ENCODE data around the gene P4HA3.
"Not testable (repeated sequence)": the region's sequence is repeated elsewhere in the genome, so short reads cannot be mapped to it uniquely, and the experiment has no call there.

P4HA3 gene

DNA sequence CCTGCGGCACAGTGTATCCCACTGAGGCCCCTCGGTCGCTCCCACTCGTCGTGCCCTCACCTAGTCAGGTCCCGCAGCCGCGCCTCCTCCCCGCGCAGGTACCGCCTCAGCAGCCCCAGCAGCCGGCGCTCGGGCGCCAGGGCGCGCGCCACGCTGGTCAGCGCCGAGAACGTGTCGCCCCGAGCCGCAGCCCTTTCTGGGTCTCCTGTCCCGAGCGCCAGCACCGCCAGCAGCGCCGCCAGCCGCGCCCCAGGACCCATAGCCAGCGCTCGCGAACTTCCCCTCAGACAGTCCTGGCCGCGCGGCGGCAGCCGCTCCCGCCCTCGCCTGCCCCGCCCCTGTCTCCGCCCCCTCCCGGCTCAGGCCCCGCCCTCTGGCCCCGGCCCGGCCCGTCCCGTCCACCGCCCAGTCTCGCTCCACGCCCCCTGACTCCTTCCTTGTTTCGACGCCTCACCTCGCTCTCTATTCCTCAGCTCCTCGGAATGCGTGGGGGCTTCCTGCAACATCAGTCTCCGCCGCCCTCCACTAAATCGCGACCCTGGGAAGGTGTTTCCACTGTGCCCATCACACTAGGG is at the start of gene P4HA3:
TSS of gene P4HA3 (minus strand) at position 289 of the 575 bp plus-strand sequence. CDS start at position 260, 29 bp downstream.
- no peak for DNase-seq (ENCODE audit: low read depth in 2 of 2)

DNA sequence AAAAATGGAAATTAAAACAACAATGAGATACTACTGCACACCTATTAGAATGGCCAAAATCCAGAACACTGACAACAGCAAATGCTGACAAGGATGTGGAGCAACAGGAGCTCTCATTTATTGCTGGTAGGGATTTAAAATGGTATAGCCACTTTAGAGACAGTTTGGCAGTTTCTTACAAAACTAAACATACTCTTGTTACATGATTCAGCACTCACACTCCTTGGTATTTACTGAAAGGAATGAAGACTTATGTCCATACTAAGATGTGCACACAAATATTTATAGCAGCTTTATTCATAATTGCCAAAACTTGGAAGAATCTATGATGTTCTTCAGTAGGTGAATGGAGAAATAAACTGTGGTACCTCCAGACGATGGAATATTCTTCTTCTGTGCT is 46.0 kb upstream of the P4HA3 start:
- no peak for DNase-seq (ENCODE audit: low read depth in 2 of 2)

GRCh38 chr11:74355626-74356025 is 44.2 kb upstream of the P4HA3 start:
- no peak for DNase-seq (ENCODE audit: low read depth in 2 of 2)

DNA sequence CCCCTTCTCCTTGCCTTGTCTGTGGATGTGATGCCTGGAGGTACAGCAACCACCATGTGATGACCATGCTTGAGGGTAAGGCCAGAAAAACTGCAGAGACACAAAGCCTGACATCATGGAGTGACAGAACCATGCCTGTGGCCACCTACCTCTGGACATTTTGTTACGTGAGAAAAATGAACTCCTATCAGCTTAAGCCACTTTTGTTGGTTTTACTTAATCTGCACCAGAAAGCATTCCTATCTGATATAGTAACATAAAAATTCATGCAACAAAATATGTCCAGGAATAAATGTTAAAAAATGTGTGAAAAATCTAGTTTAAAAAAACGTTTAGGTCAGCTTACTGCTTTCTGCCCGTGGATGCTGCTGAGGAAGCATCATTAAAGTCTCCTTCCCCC is 42.6 kb upstream of the P4HA3 start:
- DNase-seq (ENCODE audit: low read depth in 2 of 2), result no peak

DNA sequence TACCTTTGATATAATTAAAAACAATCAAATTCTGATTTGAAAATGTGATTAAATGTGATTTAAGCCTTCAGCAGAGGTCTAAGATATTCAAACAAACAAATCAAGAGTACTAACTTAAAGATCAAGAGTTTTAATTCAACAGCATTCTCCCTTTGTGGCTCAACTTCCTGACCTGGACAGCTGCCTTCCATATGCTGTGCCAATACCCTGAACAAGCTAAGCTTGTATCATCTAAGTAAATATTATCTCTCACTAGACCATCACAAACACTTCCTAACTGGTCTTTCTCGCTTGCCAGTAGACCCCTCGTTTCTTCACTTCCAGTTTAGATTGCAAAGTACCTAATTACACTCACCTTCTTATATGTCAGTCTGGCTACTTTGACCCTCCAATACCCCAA is 35.9 kb upstream of the P4HA3 start:
- DNase-seq (ENCODE audit: low read depth in 2 of 2), result no peak

- no peak for DNase-seq (ENCODE audit: low read depth in 2 of 2)
Observed at GRCh38 chr11:74345420-74345819, 34.0 kb upstream of the P4HA3 start.

DNA sequence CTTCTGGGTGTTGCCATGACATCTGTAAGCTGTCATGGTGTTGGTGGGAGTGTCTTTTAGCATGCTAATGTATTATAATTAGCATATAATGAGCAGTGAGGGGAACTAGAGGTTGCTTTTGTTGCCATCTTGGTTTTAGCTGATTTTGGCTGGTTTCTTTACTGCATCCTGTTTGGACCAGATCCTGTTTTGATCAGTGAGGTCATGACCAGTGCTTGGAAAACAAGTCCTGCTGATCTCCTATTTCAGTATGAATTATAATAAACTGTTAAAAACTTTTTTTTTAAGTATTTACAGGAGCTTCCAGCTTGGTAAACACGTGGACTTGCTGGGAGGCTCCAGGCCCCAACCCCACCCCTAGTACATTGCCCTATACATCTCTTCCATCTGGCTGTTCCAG is 30.5 kb upstream of the P4HA3 start:
- DNase-seq (ENCODE audit: low read depth in 2 of 2), result no peak

DNA sequence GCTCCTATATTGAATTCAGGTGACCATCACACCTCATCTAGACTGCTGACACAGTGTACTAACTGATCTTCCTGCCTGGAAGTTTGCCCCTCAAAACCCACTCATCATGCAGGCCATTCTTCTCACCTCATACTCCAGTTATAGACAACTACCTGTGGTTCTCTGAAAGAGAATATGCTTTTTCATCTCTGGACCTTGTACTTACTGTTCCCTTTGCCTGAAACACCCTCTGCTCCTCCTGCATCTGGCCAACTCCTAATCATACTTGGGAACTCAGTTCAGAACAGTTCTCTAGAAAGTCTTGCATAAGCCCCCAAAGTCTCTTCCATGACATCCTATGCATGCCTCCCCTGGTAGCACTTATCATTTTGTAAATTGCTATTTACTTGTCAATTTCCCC is 28.2 kb upstream of the P4HA3 start:
- DNase-seq (ENCODE audit: low read depth in 2 of 2), result no peak

DNA sequence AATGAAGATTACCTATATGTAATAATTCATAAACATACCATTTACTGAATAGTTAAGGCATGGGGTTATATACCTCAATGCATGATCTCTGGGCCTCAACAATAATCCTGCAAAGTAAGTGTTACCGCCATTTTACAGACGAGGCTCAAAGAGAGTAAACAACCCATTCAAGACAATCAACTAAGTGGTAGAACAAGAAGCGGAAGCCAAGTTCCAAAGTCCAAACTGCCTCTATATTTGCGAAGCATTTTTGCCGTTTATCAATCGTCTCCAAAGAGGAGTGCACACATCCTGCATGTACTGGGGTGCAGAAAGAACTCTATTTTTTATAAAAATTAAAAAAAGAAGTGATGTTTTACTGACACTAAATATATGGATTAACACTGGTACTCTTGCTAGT is 27.5 kb upstream of the P4HA3 start:
- no peak for DNase-seq (ENCODE audit: low read depth in 2 of 2)

DNA sequence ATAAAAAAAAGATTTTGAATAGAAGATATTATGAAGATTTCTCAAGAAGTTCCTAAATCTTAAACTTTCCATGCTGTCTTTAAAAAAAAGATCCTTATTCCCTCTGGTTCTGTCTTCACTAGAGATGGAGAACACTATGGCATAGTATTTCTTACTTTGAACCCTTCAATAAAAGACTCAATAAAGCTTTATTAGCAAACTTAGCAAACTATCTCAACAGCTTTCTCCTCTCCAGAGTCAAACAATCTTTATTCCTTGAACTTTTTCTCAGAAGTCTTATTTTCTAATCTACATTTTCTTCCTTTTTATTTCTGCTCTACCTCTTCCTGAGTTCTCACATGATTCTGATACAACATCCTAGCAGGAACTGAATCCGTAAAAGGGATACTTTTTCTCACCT is 21.8 kb upstream of the P4HA3 start:
- no peak for DNase-seq (ENCODE audit: low read depth in 2 of 2)

- DNase-seq (ENCODE audit: low read depth in 2 of 2), result no peak
Observed at GRCh38 chr11:74332291-74332690, 20.9 kb upstream of the P4HA3 start.

DNA sequence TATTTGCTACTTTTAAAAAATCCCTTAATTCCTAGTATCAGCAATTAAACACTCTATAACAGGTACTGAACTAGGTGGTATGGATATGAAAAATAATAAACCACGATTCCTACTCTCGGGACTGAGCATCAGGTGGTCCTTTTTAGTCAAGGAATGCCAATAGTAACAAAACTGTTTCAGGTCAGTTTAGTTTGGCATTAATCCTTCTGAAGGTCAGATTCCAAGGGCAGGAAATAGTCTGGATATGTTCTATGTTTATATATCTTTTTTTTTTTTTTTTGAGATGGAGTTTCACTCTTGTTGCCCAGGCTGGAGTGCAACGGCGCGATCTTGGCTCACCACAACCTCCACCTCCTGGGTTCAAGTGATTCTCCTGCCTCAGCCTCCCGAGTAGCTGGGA is 19.6 kb upstream of the P4HA3 start:
- DNase-seq (ENCODE audit: low read depth in 2 of 2), result not testable (repeated sequence)

DNA sequence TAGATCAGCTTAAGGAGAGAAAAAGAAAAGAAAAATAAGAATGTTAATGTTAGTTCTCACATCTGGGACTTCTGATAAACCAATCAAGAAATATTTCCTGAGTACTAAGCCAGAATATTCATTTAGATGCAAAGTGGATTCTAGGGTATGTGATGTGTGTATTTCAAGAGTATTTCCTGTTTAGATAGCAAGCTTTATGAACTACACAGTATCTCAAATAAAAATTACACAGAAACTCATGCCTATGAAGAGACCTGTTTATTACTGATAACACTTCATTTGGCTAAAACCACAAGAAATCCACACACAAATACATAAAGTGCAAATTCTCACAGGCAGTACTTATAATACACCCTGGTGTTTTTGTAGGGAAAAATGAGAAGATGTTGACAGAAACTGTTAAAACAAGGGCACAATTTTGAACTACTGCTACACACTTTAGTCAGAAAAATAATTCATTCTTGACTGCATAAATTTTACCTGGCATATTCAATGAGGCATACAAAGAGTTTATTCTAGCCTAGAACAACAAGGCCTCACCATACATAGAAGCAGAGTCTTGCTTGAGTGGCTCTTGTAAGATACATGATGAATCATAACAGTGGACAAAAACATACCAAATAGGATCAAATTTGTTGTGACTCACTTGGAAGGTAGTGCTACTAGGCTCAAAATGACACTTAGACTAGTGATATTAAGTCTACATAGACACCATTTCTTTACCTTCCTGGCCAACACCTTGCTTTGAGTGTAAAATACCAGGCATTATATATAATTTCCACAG is 18.8 kb upstream of the P4HA3 start:
- DNase-seq (ENCODE audit: low read depth in 2 of 2), result no peak

DNA sequence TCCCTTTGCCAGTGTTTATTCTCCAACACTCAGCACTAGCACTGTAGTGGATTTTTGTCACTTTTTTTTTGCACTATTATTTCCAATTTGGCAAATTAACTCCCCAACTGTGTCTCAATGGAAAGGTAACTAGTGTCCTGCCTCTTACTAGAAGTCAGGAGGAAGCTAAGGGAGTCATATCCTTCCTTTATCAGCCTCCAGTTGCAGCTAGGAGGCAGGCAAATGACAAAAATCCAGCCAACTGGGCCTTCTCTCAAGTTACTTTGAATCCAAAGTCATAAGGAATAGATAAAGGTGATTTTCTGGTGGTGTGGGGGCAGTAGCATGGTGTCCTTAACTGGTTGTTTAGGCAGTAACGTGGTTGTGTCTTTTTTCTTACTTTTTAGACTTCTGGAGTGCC is 15.6 kb upstream of the P4HA3 start:
- DNase-seq (ENCODE audit: low read depth in 2 of 2), result no peak

DNA sequence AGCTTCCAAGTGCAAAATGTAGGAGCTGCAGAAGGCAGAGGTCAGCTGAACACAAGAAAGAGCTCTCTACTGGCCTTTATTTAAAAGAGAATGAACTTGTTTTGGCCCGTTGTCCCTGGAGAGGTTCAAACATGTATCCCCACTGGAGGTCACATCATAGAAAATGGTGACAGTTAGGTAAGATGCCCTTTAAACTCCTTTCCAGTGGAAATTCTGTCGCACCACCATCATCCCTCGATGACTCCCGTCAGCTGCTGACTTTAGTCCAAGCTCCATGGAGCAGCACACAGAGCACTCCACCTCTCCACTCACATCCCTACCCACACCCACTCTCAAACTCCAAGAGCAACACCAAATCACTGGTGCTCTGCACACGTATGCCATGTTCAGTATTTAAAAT is 15.2 kb upstream of the P4HA3 start:
- no peak for DNase-seq (ENCODE audit: low read depth in 2 of 2)

DNA sequence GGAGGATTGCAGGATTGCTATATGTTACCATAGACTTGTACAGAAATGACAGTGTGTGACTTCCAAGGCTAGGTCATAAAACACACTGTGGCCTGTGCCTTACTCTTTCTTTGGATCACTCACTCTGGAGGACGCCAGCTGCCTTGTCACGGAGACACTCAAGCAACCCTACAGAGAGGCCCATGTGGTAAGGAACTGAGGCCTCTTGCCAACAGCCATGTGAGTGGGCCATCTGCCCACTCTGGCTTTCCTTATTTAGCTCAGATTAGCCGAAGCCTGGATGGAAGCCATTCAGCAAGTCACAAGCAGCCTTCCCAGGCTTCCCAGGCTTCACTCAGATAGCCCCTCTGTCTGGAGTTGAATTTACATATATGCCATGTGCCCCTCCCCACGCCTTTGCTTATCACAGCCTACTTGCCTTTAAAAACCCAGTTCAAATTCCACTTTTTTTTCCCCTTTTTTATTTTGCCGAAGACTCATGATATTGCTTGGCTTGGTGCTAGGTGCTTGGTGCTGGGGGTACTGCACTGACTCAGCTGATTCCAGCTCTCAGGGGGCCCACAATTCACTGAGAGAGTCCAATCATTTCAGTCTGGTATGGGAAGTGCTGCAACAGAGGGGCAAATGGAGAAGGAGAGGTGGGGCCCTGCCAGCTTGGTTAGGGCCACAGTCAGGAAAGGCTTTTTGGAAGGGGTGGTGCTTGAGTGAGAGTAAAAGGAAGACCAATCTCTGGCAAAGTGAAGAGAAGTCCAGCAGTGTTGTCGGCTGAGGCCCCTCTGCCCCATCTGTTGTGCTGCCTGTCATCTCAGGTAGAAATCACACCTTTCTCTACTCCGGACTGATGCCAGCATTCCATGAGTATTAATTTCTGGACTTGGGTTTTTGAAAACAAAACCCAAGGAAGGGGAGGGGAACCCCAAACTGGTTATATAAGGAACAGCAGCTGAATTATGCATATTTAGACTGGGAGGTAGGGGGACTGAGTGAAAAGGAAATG is 14.5 kb upstream of the P4HA3 start:
- peak; percentile 70 to 72 for DNase-seq (ENCODE audit: low read depth in 2 of 2)

- DNase-seq (ENCODE audit: low read depth in 2 of 2), result no peak
Observed at GRCh38 chr11:74322667-74323066, 11.2 kb upstream of the P4HA3 start.

DNA sequence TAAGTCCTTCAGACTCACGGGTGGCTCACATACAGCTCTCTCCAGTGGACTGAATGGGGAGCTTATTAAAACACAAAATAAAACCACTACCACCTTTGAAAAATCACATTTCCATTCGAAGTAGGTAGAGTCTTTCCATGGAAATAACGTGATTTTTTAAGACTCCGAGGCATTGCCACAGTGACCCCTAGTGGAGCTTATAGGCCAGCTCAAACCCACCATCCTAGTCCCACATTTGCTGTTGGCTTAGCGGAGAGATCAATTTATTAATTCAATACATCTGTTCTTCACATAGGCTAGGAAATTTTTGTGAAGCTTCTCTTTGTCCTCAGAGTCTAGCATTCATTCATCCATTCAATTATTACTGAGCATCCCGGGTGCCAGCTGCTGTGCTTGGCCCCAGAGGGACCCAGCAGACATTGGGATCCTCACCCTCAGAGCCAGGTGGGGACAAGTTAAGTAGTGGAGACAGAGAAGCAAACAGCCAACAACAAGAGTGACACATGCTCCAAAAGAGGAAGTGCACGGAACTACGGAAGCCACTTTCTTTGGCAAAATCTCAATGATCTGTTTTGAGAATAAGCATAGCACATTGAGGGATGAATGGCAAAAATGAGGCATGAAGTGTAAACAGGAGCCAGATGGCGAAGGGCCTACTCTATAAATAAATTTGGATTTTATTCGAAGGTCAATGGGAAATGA is 10.2 kb upstream of the P4HA3 start:
- DNase-seq (ENCODE audit: low read depth in 2 of 2), result no peak

DNA sequence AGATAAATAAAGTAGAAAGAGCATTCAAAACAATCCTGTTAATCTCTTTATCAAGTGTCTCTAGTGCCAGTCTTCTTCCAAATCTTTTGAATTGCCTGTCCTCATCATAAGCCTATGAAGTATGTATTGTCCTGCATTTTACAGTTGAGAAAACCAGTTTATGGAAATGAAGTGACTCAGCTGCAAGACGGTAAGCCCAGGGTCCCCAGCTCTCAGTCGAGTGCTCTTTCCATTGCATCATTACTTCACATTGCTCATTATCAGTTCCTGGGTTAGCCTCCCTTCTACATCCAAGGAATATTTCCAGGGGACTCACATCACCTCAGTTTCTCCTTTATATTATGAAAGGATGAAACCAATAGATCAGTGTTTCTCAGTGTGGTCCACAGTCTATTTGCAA is 9.1 kb upstream of the P4HA3 start:
- DNase-seq (ENCODE audit: low read depth in 2 of 2), result no peak

DNA sequence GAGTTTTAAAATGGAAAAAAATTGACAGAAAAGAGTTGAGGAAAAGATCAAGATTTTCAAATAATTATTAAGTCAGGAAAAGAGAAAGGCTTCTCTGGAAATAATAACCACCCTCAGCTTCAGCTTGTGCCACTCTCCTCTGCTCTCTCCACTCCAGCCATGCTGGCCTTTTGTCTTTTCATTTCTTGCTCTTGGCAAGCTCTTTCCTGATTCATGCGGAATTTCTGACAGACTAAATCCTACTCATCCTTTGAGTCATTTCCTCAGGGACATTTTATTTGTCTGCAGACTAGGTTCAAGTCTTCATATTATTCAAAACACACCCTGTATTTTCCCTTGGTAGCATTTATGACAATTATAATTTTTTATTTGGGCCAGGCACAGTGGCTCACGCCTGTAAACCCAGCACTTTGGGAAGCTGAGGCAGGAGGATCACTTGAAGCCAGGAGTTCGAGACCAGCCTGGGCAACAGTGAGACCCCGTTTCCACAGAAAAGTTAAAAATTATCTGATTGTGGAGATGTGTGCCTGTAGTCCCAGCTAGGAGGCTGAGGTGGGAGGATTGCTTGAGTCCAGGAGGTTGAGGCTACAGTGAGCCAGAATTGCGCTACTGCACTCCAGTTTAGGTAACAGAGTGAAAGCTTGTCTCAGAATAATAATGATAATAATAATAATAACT is 7.8 kb upstream of the P4HA3 start:
- peak; percentile 82 to 84 for DNase-seq (ENCODE audit: low read depth in 2 of 2)

DNA sequence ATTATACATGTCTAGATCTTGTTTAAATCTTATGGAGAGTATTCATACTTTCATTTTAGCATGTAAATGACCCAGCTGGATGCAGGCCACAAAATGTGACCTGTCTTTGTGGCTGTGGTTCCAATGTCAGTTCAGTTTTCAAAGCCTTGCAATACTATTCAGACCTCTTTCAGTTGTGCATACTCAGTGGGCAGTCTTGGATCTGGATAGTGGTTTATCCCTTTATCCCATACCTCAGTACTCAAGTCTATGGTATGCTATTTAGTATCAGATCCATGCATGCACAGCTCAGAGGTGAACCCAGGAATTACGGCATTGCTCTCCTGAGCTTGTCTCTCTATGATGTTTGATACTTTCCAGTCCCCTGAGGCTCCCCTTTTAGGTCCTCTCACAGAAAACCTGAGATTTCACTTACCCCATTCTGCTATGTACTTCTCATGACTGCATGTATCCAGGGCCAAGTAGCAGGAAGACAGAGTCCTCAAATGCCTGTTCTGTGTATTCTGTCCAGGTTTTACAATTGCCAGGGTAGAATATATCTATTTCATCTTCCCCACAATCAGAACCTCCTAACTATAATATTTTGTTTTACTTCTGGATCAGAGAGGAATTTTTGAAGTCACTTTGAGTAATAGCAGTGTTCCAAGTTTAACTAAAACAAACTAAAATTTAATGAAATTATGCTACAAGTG is 6.9 kb upstream of the P4HA3 start:
- DNase-seq (ENCODE audit: low read depth in 2 of 2), result no peak
